PC-3 (cell line): ENCODE data around the gene NNAT. TPM values are rescaled to one million over a fixed set of nuclear protein-coding genes. Genes with fewer than 3 reads are reported as not detected.

Experiments
- ATAC-seq: fragments of 200-7000 bp; cut with Tn5 transposase; 2 replicates; pipeline ENCODE4 v1.9.1; 2020; ENCODE audit warnings: mild to moderate bottlenecking, moderate library complexity
- BruUV-seq: library from RNA; stranded (reverse); fragments of 400-500 nt; replicated peaks from 2 replicates; lab custom pipeline; 2021; lab: Mats Ljungman, UMichigan
- CTCF ChIA-PET: fragments of 300-600 bp; sonication (Branson Sonifier 250); formaldehyde crosslinking; loops from one replicate; lab custom pipeline; 2022; ENCODE audit warnings: antibody characterized with exemption; lab: Charles Lee
- POLR2A ChIA-PET: fragments of 300-600 bp; sonication (Branson Sonifier 250); formaldehyde crosslinking; loops from one replicate; lab custom pipeline; 2022; ENCODE audit warnings: antibody characterized with exemption; ENCODE audit not compliant: unreplicated experiment; lab: Charles Lee
- DNase-seq: peaks from one replicate; pipeline ENCODE4 v3.0.0-alpha.2; 2015
- H2AFZ ChIP-seq: fragments of 300-600 bp; sonication (generic); 2 replicates; pipeline ENCODE4 v1.6.0; 2016; ENCODE audit warnings: antibody characterized with exemption, low read length
- H3F3A ChIP-seq: fragments of 300-600 bp; sonication (generic); one replicate; pipeline ENCODE4 v1.6.0; 2017; ENCODE audit warnings: antibody characterized with exemption, low read length, control low read depth, mild to moderate bottlenecking; ENCODE audit not compliant: unreplicated experiment
- H3K27ac ChIP-seq: fragments of 300-600 bp; sonication (generic); 2 replicates; pipeline ENCODE4 v1.5.1; 2016; ENCODE audit warnings: mild to moderate bottlenecking, low read length
- H3K27me3 ChIP-seq: fragments of 300-600 bp; sonication (generic); 2 replicates; pipeline ENCODE4 v1.6.1; 2016; ENCODE audit warnings: low read length, mixed read lengths
- H3K36me3 ChIP-seq: fragments of 300-600 bp; sonication (generic); 2 replicates; pipeline ENCODE4 v1.6.1; 2016; ENCODE audit warnings: low read depth, mixed run types, low read length, mixed read lengths
- H3K4me1 ChIP-seq: fragments of 300-600 bp; sonication (generic); 2 replicates; pipeline ENCODE4 v1.5.1; 2016; ENCODE audit warnings: low read length; ENCODE audit not compliant: insufficient read depth
- H3K4me2 ChIP-seq: fragments of 300-600 bp; sonication (generic); 2 replicates; pipeline ENCODE4 v1.6.0; 2016; ENCODE audit warnings: low read length
- H3K4me3 ChIP-seq: fragments of 300-600 bp; sonication (generic); 2 replicates; pipeline ENCODE4 v1.5.1; 2016; ENCODE audit warnings: mild to moderate bottlenecking, low read length, mixed read lengths
- H3K79me2 ChIP-seq: fragments of 300-600 bp; sonication (generic); 2 replicates; pipeline ENCODE4 v1.6.1; 2017; ENCODE audit warnings: low read length, mixed read lengths
- H3K9ac ChIP-seq: fragments of 300-600 bp; sonication (generic); 2 replicates; pipeline ENCODE4 v1.6.0; 2016; ENCODE audit warnings: mild to moderate bottlenecking, low read length
- H3K9me2 ChIP-seq: fragments of 300-600 bp; sonication (generic); replicated peaks from 2 replicates; pipeline ENCODE4 v1.6.1; 2016; ENCODE audit warnings: mixed run types, low read length, mixed read lengths
- H3K9me3 ChIP-seq: fragments of 300-600 bp; sonication (generic); 2 replicates; pipeline ENCODE4 v1.6.1; 2016; ENCODE audit warnings: low read length, mixed read lengths
- H4K20me1 ChIP-seq: fragments of 300-600 bp; sonication (generic); 2 replicates; pipeline ENCODE4 v1.6.1; 2016; ENCODE audit warnings: low read length, mixed read lengths
- EZH2 ChIP-seq: fragments of 300-600 bp; sonication (generic); IDR thresholded peaks from one replicate; pipeline ENCODE4 v1.6.1; 2017; ENCODE audit warnings: antibody characterized with exemption, mild to moderate bottlenecking, low read length; ENCODE audit not compliant: unreplicated experiment
- EZH2phosphoT487 ChIP-seq: fragments of 300-600 bp; sonication (generic); IDR thresholded peaks from 2 replicates; pipeline ENCODE4 v1.6.1; 2018; ENCODE audit warnings: mild to moderate bottlenecking, antibody characterized with exemption, low read length, borderline replicate concordance
- intact Hi-C: fragments of 100-400 bp; cut with micrococcal nuclease; formaldehyde crosslinking; loops from 2 replicates; pipeline ENCODE4 v1.9.0; 2023
- total RNA-seq: library from RNA; depleted of rRNA; stranded (reverse); fragments of >200 nt; gene quantifications from 2 replicates; pipeline ENCODE4 v1.2.3, GENCODE V29; 2014
- TF ChIP-seq, protein P1 (sequence below): fragments of 300-600 bp; sonication (generic); conservative IDR thresholded peaks from 2 replicates; pipeline ENCODE4 v1.5.1; 2017; ENCODE audit warnings: antibody characterized with exemption, low read depth, mild to moderate bottlenecking, low read length

NNAT gene
- total RNA-seq, 1 experiment from 2014 or later = not detected

DNA sequence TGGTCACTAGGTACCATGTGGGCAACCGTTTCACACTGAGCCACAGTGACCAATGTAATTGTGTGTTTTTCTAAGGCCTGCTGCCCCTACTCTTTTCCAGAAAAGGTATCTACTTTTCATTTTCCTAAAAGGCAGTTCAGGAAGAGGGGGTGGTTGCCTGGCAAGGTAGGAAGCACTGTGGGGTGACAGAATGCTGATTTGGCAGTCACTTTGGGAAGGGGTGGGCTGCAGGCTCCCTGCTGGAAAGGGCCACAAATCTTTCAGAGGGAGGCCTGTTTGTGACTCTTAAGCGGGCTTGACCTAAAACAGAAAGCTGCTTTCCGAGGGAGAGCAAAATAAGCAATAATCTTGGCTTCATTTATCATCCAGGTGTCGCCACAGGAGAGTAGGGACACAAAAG lies 5.2 kb upstream of the NNAT start:
- H3K36me3 ChIP-seq = peaks cover 47% of the 10 kb centered on the region

DNA sequence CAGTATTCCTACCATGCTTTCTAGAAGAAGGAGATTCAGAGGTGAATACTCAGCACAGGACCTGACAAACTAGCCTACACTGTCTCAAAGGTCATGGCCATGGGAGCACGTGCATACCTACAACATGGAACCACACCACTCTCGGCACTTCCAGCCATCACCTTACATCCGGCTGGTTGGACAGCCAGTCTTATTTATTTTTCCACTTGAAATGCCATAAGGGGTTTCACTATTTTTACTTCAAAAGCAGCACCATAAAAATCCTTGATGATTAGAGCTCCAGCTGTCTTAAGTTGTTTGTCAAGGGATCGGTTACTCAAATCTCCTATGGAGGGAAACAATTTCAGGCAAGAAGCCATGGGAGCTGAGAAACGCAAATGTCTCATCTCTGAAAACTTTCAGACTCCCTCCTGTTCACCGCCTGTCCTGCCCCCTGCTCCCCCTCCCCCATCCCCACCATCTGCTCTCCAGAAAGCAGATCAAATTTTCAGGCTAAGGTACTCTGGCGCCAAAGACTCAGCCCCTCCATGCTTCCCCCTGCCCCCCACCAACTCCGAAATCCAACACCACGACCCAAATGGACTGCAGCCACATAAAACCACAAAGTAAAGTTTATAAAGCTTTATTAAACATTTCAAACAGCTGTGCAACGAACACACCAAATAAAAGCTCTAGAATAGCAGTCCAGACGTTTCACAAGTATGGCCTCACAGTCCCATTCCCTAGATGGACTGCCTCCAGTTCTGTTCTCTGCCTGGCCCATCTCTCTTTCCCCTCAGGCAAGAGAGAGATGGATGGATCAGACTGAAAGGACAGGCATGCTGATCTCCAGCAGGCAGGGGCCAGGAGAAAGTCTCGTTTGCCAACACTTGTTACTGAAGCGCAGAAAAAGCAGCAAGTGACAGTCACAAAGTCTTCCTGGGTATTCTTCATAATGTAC lies 4.0 kb upstream of the NNAT start:
- peak; percentile 39 for ATAC-seq

More for the DNA sequence above, 5.2 kb upstream of the NNAT start:
- no peaks in the 10 kb centered on the region for H3K9me2 ChIP-seq
- peaks cover 11% of the 10 kb centered on the region for H3K4me1 ChIP-seq
- no peaks in the 10 kb centered on the region for H3F3A ChIP-seq
- H3K4me3 ChIP-seq = no peak overlapping the region
- H3K27me3 ChIP-seq = no peaks in the 10 kb centered on the region
- H3K9ac ChIP-seq = no peak overlapping the region
- H3K4me2 ChIP-seq = no peak overlapping the region
- DNase-seq (no peak), ATAC-seq (no peak)
- ChIA-PET POLR2A (no interaction called here), CTCF (no interaction called here)
- peaks cover 38% of the 10 kb centered on the region for H4K20me1 ChIP-seq
- intact Hi-C loops = no loop called here
- BruUV-seq = no TSS peak
- TF ChIP-seq EZH2phosphoT487 = no peak
- TF ChIP-seq, protein P1, sequence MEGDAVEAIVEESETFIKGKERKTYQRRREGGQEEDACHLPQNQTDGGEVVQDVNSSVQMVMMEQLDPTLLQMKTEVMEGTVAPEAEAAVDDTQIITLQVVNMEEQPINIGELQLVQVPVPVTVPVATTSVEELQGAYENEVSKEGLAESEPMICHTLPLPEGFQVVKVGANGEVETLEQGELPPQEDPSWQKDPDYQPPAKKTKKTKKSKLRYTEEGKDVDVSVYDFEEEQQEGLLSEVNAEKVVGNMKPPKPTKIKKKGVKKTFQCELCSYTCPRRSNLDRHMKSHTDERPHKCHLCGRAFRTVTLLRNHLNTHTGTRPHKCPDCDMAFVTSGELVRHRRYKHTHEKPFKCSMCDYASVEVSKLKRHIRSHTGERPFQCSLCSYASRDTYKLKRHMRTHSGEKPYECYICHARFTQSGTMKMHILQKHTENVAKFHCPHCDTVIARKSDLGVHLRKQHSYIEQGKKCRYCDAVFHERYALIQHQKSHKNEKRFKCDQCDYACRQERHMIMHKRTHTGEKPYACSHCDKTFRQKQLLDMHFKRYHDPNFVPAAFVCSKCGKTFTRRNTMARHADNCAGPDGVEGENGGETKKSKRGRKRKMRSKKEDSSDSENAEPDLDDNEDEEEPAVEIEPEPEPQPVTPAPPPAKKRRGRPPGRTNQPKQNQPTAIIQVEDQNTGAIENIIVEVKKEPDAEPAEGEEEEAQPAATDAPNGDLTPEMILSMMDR = no peak
- TF ChIP-seq EZH2 = no peak
- H3K27ac ChIP-seq = no peak overlapping the region
- no peaks in the 10 kb centered on the region for H3K9me3 ChIP-seq
- H3K79me2 ChIP-seq = peaks cover 89% of the 10 kb centered on the region
- H2AFZ ChIP-seq = no peak overlapping the region

More for the DNA sequence above, 4.0 kb upstream of the NNAT start:
- peaks cover 48% of the 10 kb centered on the region for H3K36me3 ChIP-seq
- peaks cover 44% of the 10 kb centered on the region for H4K20me1 ChIP-seq
- H3K9me3 ChIP-seq = no peaks in the 10 kb centered on the region
- intact Hi-C loops = no loop called here
- H3K4me2 ChIP-seq = no peak overlapping the region
- H3K9me2 ChIP-seq = no peaks in the 10 kb centered on the region
- no peak overlapping the region; the same call in 1 of the 2 replicates for H3K27ac ChIP-seq
- ChIA-PET CTCF (no interaction called here), POLR2A (no interaction called here)
- no peaks in the 10 kb centered on the region for H3K27me3 ChIP-seq
- H3K4me1 ChIP-seq = peaks cover 11% of the 10 kb centered on the region
- H3K9ac ChIP-seq = no peak overlapping the region
- DNase-seq = peak; percentile 51
- H2AFZ ChIP-seq = no peak overlapping the region
- BruUV-seq = no TSS peak
- no peak overlapping the region for H3K4me3 ChIP-seq
- no peaks in the 10 kb centered on the region for H3F3A ChIP-seq
- TF ChIP-seq EZH2 (no peak), EZH2phosphoT487 (no peak)
- TF ChIP-seq, protein P1 = no peak
- H3K79me2 ChIP-seq = peaks cover 97% of the 10 kb centered on the region
